ENCODE data around the gene CYP2E1.
A peak's percentile ranks its signal among the peaks of the same experiment; 100 is the strongest.
"Not testable (repeated sequence)": the region's sequence is repeated elsewhere in the genome, so short reads cannot be mapped to it uniquely, and the experiment has no call there.

CYP2E1 gene

GRCh38 chr10:133528845-133529575 is 1.8 kb downstream of the CYP2E1 start:
- no peak for DNase-seq

- DNase-seq, result no peak
Measured at GRCh38 chr10:133529576-133529946, 2.4 kb downstream of the CYP2E1 start.

DNA sequence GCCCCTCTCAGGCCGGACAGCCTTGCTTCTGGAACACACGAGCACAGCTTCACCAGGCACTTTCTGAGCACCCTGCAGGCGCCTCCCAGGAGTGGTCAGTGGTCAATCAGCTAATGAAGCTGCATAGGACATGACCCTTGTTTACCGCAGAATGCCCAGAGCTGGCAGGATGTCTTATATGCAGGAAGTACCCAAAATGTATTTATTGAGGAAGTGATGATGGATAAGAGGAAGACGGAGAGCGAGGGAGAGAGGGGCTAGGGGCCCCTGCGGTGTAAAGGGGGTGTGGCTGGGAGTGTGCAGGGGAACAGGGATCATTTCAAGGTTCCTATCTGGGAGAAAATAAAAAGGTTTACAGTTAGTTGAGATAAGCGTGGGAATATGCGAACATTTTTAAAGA is 3.3 kb downstream of the CYP2E1 start:
- no peak for DNase-seq

GRCh38 chr10:133532871-133533270 is 5.7 kb downstream of the CYP2E1 start:
- no peak for DNase-seq

- DNase-seq, result no peak
Measured at GRCh38 chr10:133534417-133534816, 7.3 kb downstream of the CYP2E1 start.

DNA sequence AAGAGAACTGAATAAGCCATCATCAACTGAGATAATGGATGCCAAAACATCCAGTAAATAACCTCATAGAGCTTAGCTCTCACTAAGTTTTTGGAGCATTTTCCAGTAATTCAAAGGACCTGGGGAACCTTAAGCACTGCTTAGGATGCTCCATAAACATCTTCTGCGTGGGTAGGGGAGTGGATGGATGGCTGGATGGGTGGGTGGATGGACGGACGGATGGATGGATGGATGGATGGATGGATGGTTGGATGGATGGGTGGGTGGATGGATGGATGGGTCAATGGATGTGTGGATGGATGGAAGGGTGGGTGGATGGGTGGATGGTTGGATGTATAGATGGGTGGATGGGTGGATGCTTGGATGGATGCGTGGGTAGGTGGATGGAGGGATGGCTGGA is 9.0 kb downstream of the CYP2E1 start:
- no peak for DNase-seq

DNA sequence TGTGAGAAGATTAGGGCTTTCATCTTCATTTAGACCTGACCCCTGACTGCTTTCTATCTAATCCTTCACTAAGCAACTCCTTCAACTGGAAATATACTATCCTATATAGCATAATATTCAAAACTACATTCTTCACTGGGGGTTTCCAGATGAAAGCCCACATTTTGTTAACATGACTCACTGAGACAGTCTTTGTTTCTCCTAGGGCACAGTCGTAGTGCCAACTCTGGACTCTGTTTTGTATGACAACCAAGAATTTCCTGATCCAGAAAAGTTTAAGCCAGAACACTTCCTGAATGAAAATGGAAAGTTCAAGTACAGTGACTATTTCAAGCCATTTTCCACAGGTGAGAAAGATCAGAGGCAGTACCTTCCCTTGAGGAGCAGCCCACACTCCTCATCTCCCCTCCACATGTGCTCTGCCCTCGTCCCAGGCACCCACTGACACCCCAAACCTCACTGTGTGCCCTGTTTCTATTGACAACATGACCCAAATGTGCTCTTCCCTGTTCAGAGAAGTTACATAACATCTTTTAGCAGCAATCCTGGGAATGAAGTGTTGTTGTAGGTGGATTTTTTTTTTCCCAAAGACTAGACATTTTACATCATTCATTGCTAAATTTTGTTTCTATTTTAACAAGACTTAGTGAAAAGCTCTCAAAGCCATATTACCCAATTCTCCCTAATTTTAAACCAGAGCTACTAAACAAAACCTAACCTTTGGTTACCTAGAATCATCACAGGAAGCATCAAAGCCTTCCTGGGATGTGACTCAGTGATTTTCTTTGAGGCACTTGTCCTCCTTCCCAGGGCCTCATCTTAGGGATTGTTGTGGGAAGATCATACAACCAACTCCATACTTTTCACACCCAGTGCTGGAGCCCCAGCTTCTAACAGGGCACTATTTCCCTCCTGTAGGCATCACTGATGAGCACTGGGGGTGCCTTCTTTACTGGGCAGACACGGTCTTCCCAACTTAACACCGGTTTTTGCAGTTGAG is 10.7 kb downstream of the CYP2E1 start:
- no peak for DNase-seq

DNA sequence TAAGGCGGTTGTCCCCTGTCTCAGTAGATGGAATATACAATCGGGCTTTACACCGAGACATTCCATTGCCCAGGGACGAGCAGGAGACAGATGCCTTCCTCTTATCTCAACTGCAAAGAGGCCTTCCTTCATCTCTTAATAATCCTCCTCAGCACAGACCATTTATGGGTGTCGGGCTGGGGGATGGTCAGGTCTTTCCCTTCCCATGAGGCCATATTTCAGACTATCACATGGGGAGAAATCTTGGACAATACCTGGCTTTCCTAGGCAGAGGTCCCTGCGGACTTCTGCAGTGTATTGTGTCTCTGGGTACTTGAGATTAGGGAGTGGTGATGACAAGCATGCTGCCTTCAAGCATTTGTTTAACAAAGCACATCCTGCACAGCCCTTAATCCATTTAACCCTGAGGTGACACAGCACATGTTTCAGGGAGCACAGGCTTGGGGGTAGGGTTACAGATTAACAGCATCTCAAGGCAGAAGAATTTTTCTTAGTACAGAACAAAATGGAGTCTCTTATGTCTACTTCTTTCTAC is 14.3 kb downstream of the CYP2E1 start:
- not testable (repeated sequence) for DNase-seq

GRCh38 chr10:133544506-133544905 is 17.3 kb downstream of the CYP2E1 start:
- DNase-seq, result no peak

GRCh38 chr10:133554600-133554999 is 27.4 kb downstream of the CYP2E1 start:
- DNase-seq, result no peak

DNA sequence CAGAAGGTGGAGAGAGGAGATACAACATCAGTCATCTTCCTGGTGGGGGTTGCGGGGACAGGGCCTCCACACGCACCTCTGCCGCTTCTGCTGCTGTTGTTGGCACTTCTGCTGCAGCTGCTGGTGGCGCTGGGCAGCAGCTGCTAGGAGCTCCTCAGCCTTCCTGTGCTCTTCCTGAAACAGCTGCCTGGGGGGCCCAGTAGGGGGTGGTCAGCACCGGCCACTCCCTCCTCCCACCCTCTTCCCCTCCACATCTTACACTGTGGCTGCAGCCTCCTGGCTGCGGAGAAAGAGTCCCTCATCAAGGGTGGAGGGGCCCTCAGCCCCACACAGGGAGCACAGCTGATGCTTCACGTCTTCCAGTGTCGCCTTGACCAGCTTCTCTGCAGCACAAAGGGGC is 28.4 kb downstream of the CYP2E1 start:
- no peak for DNase-seq

DNA sequence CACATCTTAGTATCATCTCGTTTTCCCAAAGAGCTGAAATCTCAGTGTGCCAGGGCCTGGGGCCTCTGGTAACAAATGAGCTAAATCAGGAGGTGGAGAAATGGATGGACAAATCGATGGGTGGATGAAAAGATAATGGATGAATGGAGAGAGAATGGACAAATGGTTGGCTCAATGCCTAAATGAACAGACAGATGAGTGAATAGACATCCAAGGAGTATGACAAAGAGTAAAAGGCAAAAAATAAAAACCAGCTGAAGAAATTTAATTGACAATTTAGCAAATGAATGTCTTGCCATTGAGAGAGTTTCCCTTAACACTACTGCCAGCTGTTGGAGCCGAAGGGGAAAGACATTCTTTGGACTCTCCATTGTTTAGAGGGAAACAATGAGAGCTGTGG is 30.2 kb downstream of the CYP2E1 start:
- DNase-seq, result no peak

GRCh38 chr10:133559216-133559615 is 32.1 kb downstream of the CYP2E1 start:
- no peak for DNase-seq

- no peak for DNase-seq
Measured at GRCh38 chr10:133564816-133565215, 37.7 kb downstream of the CYP2E1 start.

- DNase-seq, result peak; percentile 13
Measured at GRCh38 chr10:133565441-133566294, 38.5 kb downstream of the CYP2E1 start, which contains the start of gene SYCE1. SYCE1 (minus strand) TSS chr10:133565583; CDS start chr10:133565529, 54 bp downstream.

- DNase-seq, result no peak
Measured at GRCh38 chr10:133567119-133567518, 40.0 kb downstream of the CYP2E1 start.

- no peak for DNase-seq
Measured at GRCh38 chr10:133567609-133568286, 40.6 kb downstream of the CYP2E1 start.

- DNase-seq, result no peak
Measured at GRCh38 chr10:133568287-133568614, 41.1 kb downstream of the CYP2E1 start.

DNA sequence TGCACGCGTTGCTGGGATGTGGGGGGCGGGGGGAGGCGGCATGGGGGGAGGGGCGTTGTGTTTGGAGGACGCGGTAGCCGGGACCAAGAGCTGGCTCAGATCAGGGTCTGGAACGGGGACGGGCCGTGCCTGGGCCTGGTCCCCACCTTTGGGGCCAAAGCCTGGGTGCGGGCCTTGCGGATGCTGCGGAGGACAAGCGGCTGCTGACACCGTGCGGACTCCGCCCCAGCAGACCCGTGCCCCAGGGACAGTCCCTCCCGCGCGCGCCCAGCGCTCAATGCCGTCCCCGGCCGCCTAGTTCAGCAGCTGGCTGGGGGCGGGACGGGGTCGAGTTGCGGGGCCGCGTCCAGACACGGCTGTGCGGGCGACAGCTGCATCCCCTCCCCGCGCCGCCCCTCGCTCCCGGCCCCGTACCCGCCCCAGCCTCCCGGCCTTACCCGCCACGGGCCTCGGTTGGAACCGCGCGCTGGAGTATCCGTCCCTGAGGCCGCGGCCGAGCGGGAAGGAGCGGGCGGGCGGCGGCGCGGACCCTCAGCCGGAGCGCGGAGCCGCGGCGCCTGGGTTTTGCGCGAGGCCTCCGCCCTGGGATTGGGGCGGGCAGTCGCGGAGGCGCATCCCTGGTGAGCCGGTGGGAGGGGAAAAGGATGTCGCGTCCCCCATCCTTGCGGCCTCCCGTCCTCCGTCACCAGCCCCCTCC is 41.8 kb downstream of the CYP2E1 start:
- not testable (repeated sequence) for DNase-seq

DNA sequence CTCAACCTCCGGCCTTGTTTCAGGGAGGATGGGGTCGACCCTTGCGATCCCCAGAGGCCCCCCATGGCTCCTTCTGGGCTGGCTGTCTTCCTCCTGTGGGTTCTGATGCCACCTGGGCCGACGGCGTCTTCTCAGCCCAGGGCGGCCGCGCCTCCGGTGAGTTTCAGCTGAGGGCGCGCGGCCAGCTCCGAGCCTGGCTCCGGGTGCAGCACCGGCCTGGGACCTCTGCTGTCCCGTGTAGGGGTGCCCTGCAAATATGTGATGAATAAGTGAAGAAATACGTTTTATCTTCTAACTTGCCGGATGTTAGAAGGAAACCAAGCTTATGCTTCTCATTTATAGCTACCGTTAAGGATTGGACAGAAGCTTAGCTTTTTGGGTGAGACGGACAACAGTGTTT is 42.6 kb downstream of the CYP2E1 start:
- not testable (repeated sequence) for DNase-seq

GRCh38 chr10:133572055-133572454 is 44.9 kb downstream of the CYP2E1 start:
- DNase-seq, result not testable (repeated sequence)
